Fibroblast of the aortic adventitia (primary cell): ENCODE measurements around the gene ARID3B. TPM values are rescaled to one million over a fixed set of nuclear protein-coding genes. Genes with fewer than 3 reads are reported as not detected.
A peak's percentile ranks its signal among the peaks of the same experiment; 100 is the strongest.

Source experiments
- DNase-seq: peaks from one replicate; pipeline ENCODE4 v3.0.0-alpha.2; 2010; ENCODE audit warnings: low read depth
- H3K4me3 ChIP-seq: 2 replicates; pipeline ENCODE4 v1.5.1; 2011; ENCODE audit warnings: low read depth, mild to moderate bottlenecking, control low read depth, low read length, moderate library complexity
- CTCF ChIP-seq: IDR thresholded peaks from 2 replicates; pipeline ENCODE4 v1.5.1; 2011; ENCODE audit warnings: mild to moderate bottlenecking, low read length, control low read depth, inconsistent platforms; ENCODE audit not compliant: insufficient read depth
- total RNA-seq: library from RNA; depleted of rRNA; stranded (reverse); fragments of >200 nt; gene quantifications from 2 replicates; pipeline ENCODE4 v1.2.3, GENCODE V29; 2012; ENCODE audit warnings: low replicate concordance

The ARID3B gene
- total RNA-seq, 1 donor, result 2.5 TPM

- no peak for TF ChIP-seq CTCF
- DNase-seq, result no peak
- no peak overlapping the region for H3K4me3 ChIP-seq
Observed at GRCh38 chr15:74564182-74564581, 23.2 kb downstream of the ARID3B start.

GRCh38 chr15:74565381-74566085, 24.5 kb downstream of the ARID3B start:
- no peak for TF ChIP-seq CTCF
- DNase-seq, result no peak
- no peak overlapping the region for H3K4me3 ChIP-seq

GRCh38 chr15:74568594-74568993, 27.6 kb downstream of the ARID3B start:
- TF ChIP-seq CTCF, result no peak
- no peak overlapping the region for H3K4me3 ChIP-seq
- DNase-seq, result no peak

GRCh38 chr15:74569731-74570070, 28.7 kb downstream of the ARID3B start:
- no peak overlapping the region for H3K4me3 ChIP-seq
- DNase-seq, result peak; percentile 48
- no peak for TF ChIP-seq CTCF

GRCh38 chr15:74571191-74571590, 30.2 kb downstream of the ARID3B start:
- H3K4me3 ChIP-seq, result no peak overlapping the region
- DNase-seq, result no peak
- no peak for TF ChIP-seq CTCF

- peak; percentile 40 for DNase-seq
- TF ChIP-seq CTCF, result no peak
- no peak overlapping the region for H3K4me3 ChIP-seq
Observed at GRCh38 chr15:74573987-74574386, 33.0 kb downstream of the ARID3B start.

- no peak overlapping the region for H3K4me3 ChIP-seq
- DNase-seq, result no peak
- TF ChIP-seq CTCF, result no peak
Observed at GRCh38 chr15:74578496-74578994, 37.5 kb downstream of the ARID3B start.
